Stromal cell of bone marrow (primary cell): ENCODE results near the gene INO80E.
"Not testable (repeated sequence)": the region's sequence is repeated elsewhere in the genome, so short reads cannot be mapped to it uniquely, and the experiment has no call there.

Experiments used
- DNase-seq: peaks from one replicate; pipeline ENCODE4 v3.0.0-alpha.2; 2012; ENCODE audit warnings: low read depth

The INO80E gene

DNA sequence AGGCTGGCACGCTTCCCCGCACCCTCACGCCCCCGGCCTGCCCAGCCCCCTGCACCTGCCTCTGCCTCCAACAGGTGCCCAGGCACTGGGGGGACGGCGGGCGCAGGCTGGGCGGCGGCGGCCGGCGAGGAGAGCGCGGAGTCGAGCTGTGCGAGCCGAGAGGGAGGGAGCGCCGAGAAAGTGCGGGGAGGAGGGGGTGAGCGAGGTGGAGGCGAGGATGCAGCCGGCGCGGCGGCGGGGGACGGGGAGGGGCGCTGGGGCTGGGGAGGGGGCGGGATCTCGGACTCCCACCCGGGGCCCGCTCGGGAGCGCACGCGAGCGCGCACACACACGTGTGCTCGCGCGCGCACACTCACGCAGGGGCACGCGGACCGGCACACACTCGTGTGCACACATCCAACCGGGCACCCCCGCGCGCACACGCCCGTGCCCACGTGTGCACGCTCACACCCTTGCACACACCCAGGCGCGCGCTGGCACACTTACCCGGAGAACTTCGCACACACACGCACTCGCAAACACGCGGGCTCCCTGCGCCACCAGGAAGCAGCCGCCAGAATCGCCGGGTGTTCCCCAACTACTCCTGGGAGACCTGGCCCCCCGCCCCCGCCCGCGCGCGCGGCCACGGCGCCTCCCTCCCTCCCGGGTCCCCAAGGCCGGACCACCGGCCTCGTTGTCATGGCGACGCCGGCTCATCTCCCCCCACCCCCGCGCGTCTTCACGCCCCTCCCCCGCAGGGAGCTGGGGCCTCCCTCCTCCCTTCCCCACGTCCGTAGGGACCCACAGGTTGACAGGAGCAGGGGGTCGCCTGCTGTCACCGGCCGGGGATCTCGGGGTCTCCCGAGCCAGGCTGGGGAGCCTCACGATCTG lies 15.0 kb downstream of the INO80E start, which contains the start of gene DOC2A:
Gene DOC2A, minus strand, starts transcription at position 184 of the 870 bp plus-strand sequence. CDS start 805 bp downstream, outside the sequence.
- no peak for DNase-seq

DNA sequence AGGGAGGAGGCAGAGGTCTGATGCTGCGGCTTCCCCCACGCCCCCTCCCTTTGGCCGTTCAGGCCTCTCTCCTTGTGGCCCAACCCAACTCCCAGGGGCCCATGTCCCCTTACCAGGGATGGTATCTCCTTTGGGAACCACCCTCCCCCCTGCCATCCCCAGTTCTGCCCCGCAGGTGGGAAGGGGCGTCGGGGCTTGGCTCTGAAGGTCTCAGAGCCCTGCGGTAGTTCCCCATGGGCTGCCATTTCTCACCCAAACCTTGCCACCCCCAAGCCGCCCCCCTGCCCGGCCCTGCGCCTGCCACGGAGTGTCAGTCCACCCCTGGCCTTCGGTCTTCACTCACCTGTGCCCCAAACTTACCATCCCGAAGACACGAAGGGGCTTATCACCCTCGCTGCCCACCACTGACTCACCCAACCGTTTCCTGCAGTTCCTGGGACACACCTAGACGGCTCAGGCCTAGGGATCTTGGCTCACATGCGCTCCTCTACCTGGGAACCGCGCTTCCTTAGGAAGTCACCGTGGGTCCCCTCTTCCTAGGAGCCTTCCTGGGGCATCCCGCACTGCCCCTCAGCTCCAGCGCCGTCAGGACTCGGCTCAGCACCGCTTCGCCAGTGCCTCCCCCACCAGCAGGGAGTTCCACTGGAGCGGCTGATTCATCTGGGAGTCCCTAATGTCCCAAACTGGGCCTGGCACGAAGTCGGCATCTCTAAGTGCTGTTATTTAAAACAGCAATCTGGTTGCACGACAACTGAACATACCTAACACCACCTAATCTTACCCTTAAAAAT lies 15.9 kb downstream of the INO80E start:
- DNase-seq: no peak

DNA sequence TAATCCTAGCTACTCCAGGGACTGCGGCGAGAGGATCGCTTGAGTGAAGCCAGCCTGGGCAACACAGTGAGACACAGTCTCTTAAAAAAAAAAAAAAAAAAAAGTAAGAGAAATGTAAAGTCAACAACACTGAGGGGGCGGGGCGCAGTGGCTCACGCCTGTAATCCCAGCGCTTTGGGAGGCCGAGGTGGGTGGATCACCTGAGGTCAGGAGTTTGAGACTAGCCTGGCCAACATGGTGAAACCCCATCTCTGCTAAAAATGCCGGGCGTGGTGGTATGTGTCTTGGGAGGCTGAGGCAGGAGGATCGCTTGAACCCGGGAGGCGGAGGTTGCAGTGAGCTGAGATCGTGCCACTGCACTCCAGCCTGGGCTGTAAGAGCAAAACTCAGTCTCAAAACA lies 16.6 kb downstream of the INO80E start:
- DNase-seq: not testable (repeated sequence)

GRCh38 chr16:30015450-30015849 lies 19.4 kb downstream of the INO80E start:
- DNase-seq: not testable (repeated sequence)

- DNase-seq: no peak
Observed at GRCh38 chr16:30016555-30017276, 20.7 kb downstream of the INO80E start.

- DNase-seq: no peak
Observed at GRCh38 chr16:30017277-30017656, 21.2 kb downstream of the INO80E start.

DNA sequence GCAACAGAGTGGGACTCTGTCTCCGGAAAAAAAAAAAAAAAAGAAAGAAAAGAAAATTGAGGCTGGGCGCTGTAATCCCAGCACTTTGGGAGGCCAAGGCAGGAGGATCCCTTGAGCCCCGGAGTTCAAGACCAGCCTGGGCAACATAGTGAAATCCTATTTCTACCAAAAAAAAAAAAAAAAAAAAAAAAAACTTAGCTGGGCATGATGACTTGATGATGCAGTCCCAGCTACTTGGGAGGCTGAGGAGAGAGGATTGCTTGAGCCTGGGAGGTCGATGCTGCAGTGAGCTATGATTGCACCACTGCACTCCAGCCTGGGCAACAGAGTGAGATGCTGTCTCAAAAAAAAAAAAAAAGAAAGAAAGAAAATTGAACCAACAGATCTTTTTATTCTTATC lies 21.9 kb downstream of the INO80E start:
- DNase-seq: not testable (repeated sequence)

GRCh38 chr16:30018731-30019158 lies 22.7 kb downstream of the INO80E start:
- DNase-seq: no peak

DNA sequence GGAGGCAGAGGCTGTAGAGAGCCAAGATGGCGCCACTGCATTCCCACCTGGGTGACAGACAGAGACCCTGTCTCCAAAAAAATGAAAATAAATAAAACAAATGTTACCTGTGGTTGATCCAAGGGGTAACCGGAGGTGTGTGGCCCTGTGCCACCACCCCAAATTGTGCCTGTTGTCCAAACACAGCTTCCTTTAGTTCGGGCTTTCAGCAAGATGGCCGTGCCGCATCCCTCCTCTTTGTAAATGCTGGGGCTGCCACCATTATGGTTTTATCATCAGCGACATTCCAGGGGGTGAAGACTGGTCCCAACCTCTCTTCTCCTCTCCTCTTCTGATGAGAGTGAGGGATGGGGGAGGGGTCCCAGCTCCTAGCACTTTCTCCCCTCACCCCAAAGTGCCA lies 26.8 kb downstream of the INO80E start, which contains the start of gene C16orf92:
Gene C16orf92, plus strand, starts transcription at position 312 of the 400 bp plus-strand sequence. CDS start 143 bp downstream, outside the sequence.
- no peak for DNase-seq

- no peak for DNase-seq
Observed at GRCh38 chr16:30023586-30023985, 27.5 kb downstream of the INO80E start.

- no peak for DNase-seq
Observed at GRCh38 chr16:30024451-30024850, 28.4 kb downstream of the INO80E start.

DNA sequence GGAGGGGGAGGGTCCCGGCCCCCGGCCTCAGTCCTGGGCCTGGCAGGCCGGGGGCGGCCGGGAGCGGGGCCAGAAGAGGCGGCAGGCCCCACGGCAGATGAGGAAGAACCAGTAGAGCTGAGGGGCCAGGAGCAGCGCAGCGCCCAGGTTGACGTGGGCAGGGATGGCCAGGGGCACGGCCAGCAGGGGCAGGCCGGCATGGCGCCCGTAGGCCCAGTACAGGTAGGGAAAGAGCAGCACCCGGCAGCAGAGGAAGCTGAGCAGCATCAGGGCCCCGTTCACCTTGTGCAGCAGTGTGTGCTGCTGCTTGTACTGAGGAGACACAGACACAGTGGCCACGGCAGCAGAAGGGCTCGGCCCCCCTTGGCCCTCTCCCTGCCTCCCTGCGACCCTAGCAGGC lies 29.1 kb downstream of the INO80E start:
- no peak for DNase-seq

GRCh38 chr16:30025574-30025973 lies 29.5 kb downstream of the INO80E start:
- DNase-seq: no peak

DNA sequence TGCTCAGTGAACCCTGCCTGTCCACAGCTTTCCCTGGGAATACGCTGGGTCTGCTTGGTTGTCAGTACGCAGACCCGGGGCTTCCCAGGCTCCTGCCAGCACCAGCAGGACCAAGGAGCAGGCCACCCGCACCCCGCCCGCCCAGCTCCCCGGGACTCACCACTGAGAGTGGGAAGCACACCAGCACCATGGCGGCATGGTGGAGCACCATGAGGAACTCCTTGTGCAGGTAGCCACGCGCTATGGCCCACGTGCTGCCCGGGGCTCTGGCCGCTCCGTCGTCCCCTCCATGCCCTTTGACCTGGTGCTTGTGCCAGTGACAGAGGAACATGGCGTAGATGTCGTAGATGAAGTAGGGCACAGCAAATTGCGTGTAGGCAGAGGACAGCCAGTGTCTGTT lies 30.4 kb downstream of the INO80E start:
- DNase-seq: no peak

GRCh38 chr16:30027588-30028437 lies 31.8 kb downstream of the INO80E start:
- DNase-seq: no peak

DNA sequence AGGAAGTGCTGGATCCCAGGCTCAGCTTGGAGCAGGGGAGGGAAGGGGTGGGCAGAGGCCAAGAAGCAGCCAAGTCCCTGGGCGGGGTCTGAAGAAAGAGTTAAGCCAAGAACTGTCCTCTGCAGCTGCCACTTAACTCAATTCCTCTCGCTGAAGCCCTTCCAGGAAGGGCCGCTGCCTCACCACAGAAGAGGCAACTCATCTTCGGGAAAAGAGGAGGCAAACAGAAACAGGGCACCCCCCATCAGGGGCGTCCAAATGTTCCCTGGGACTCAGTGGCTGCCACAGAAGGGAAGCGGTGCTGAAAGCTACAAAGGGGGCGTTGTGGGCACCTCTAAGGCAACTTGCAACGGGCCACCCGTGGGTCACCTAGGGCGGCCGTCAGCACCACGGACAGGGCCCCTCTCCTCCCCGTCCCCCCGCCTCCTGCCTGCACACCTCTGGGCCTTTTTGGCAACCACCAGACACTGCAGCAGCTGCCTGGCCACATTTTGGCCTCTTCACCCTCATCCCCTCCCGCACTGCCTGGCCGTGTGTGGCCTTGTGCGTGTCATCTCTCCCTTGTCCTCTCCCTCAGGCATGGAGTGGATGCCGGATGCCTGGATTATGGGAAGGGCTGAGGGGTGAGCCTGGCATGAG lies 32.5 kb downstream of the INO80E start:
- no peak for DNase-seq

- DNase-seq: no peak
Observed at GRCh38 chr16:30030011-30030685, 34.1 kb downstream of the INO80E start.

DNA sequence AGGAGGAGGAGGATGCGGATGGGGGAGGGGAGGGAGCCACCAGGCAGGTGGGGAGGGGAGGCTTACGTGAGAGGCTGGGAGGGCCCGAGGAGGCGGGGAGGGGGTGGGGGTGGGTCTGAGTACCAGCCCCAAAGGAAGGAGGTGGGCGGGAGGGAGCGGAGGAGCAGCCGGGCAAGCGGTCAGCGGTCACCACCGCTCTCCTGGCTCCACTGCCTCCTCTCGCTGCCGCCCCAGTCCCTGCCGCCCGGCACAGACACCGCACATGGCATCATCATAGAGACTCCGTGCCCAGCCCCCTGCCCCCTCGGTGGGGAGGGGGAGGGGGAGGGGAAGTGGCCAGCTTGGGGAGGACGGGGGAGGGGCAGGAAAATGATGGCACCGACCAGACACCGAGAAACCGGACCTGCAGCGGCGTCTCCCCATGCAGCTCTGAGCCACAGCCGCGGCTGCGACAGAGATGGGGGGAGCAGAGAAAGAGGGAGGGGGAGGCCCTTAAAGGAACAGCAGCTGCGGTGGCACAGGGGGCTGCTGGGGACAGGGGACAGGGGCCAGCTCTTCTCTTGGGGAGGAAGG lies 34.9 kb downstream of the INO80E start, which contains the start of gene TLCD3B:
Gene TLCD3B, minus strand, starts transcription at position 431 of the 573 bp plus-strand sequence. CDS start 744 bp downstream, outside the sequence.
- DNase-seq: no peak

DNA sequence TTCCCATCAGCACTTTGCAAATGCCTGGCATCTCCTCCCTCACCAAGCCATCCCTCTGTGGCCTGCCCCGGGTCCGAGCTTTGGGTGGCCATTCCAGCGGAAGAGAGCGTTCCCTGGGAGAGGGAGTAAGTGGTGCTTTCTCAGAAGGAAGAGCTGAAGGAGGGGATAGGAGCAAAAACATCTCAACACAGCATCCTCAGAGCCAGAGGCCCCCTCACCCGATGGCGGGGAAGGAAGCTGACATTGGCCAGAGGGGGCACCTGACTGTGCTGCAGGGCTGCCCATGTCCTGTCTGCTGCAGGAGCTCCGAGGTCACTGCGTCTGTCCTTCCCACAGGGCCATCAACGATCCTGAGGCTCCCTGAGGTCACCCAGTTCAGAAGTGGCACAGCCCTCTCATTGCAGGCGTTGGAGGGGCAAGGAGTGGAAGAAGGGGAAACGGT lies 35.5 kb downstream of the INO80E start:
- DNase-seq: no peak
